HG03460 (cell line): ENCODE measurements around the gene HSPA4.
"Not testable (repeated sequence)": the region's sequence is repeated elsewhere in the genome, so short reads cannot be mapped to it uniquely, and the experiment has no call there.

Source experiments
- ATAC-seq: cut with Tn5 transposase; IDR thresholded peaks from one replicate; pipeline ENCODE4 v1.9.1; 2021; ENCODE audit not compliant: unreplicated experiment

The HSPA4 gene

DNA sequence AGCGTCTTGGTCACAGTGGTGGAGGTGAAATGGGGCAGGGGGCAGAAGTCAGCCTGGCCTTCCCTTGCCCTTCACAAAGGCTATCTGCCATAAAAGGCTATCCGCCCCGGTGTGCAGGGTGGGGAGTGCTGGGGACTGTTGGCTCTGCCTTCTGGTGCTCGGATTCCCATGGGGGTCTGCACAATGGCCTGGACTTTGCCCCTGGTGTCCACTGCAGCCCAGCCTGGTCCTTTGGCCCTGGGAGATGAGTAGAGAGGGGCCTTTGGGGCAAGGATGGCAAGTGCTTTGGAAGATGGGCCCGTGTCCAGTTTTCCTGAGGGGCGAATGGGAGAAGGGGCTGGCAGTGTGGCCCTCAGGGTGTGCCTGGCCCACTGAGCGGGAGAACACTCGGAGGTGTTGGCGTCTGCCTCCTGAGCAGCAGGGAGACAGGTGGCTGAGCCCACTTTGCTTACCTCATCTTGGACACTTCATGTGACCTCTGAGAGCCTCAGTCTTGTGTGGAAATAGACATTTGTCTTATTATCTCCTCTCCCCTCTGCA, 69.9 kb downstream of the HSPA4 start:
- ATAC-seq = no peak

DNA sequence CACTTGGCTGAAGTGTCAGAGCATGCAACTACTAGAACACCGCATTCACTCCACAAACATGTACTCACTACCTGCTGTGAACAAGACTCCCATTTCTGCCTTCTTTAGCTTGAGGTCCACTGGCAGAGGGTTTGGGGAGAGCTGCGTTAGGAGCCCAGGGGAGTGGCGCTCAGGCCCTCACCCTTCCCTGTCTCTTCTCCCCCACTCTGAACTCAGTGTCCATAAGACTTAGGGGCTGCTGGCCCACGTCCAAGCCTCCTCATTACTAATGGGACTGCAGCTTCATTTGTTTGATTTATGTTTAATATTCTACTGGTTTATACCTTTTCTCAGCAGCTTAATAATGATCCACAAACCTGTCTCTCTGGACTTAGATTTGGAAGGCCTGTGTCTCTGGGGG, 70.9 kb downstream of the HSPA4 start:
- ATAC-seq = no peak

DNA sequence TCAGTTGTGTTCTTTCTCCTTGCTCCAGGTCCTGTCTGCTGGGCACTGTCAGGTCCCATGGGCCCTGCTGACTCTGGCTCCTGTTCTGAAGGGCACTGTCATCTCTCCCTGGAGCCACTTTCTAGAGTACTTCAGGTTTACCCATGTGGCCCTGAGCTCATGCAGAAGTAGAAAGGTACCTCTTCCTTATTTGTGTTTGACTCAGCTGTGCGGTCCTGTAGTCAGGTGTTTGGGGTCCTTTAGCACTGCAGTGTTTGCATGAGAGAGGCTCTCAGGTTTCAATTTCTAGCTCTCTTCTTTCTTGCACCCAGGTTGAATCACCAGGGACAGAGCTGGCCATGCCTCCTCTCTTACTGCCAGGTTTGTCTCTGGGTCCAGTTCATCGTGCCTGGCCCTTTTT, 71.5 kb downstream of the HSPA4 start:
- peak; percentile 50 for ATAC-seq

DNA sequence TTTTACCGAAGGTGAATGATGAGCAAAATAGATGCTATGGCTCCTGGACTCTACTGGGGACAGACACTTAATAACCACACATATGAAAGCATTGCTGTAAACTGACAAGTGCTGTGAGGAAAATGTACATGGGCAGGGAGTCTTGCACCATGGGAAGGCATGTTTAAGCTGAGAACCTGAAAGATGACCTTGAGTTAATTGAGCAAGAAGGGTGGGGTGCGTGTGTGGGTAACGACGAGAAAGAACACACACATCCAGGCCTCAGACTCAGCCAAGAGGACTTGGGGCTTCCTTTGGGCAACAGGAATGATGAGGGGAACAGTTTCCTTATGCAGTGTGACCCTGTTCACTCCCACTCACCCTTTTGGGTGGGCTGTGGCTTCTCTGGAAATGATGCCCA, 73.1 kb downstream of the HSPA4 start:
- ATAC-seq = no peak

DNA sequence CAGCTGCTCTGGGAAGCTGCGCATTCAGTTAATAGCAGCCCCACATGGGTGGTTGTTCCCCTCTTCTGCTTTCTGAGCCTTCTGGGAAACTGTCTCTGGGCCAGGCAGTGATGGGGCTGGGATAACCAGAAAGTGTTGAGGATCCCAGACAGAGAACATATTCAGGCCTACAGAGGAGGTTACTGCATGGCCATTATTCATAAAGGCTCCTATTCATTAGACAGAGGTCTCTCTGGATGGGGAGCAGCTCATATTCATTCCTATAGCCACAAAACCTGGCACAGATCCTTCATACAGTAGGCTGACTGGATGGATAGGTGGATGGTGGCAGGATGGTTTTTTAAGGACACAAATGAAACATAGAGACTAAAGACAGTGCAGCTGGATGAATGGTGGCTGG, 76.3 kb downstream of the HSPA4 start:
- no peak for ATAC-seq

DNA sequence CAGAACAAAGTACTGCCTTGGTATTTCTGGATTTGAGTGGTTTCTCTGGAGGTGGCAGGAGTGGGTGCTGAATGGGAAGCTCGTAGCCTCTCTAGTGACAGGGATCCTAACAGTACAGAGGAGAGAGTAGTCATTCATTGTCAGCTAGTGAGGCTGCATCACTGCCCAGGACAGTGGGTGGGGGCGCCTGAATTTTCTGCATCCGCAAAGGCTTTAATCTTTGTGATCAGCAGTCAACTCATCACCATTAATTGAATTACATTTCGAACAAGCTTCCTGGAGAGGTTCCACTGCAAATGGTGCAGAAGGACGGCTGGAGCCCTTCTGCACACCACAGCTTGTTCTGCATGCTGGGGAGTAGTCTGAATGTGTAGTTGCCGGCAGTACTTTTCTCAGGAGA, 77.5 kb downstream of the HSPA4 start:
- no peak for ATAC-seq

DNA sequence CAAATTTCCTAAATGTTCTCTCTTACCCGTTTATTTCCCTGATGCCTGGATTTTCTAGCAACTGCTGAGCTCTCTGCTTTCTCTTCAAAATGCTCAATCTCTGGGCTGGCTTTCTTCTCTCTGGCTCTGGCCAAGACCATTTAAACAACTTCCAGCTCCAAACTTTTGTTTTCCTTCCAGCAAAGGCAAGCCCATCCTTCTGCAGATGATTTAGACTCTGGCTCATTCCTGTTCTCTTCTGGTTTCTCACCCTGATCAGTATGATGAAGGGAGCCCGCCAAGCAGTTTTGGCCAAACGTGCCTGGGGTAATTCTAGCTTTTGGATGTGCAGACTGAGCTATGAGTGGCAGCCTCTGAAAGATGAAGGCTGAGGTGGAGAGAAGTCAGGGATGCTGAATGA, 78.1 kb downstream of the HSPA4 start:
- ATAC-seq = no peak

DNA sequence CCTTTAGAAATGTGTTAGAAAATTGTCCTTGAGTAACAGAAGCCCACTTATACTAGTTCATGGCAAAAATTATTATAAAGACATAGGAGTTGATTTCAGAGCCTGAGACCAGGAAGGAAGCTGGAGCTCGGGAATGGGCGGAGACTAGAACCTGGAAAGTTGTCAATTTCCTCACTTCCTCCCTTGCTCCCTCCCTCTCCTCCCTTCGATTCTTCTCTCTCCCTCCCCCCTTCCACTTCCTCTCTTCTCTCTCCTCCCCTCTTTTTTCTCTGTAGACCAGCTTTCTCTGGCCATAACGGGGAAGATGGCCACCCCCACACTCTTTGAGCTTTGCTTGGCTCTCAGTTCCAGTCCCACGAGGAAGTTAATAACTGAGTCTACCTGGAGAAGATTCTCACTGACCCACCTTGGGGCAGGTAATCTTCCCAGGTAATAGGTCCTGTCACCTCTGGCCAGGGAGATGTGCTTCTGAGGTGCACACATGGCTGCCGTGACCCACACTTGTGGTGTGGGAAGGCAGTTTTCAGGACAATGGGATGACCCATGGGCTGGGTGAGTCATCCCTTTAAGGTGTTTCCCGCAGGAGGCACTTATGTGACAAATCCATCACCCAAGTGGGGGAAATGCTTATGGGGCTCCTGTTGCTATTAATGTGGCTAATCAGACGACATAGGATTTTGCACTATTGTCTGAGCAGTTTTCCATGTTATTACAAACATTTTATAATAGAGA, 78.7 kb downstream of the HSPA4 start:
- no peak for ATAC-seq

DNA sequence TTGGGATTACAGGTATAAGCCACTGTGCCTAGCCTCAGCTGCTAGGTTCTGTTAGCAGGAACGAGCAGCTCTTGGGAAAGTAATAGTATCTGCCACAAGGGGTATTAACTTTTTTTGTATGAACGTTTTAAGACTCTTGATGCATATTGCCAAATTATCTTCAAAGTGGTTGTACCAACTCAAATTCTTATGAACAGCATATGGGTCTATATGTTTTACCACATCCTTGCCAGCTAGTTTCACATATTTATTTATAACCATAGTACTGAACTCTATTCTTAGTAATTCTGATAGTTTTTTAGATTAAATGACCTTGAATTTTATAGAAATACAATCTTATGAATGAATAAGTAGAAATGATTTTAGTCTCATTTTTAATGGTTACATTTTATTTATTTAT, 80.9 kb downstream of the HSPA4 start:
- no peak for ATAC-seq

DNA sequence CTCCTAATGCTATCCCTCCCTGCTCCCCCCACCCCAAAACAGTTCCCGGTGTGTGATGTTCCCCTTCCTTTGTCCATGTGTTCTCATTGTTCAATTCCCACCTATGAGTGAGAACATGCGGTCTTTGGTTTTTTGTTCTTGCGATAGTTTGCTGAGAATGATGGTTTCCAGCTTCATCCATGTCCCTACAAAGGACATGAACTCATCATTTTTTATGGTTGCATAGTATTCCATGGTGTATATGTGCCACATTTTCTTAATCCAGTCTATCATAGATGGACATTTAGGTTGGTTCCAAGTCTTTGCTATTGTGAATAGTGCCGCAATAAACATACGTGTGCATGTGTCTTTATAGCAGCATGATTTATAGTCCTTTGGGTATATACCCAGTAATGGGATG, 81.4 kb downstream of the HSPA4 start:
- not testable (repeated sequence) for ATAC-seq

DNA sequence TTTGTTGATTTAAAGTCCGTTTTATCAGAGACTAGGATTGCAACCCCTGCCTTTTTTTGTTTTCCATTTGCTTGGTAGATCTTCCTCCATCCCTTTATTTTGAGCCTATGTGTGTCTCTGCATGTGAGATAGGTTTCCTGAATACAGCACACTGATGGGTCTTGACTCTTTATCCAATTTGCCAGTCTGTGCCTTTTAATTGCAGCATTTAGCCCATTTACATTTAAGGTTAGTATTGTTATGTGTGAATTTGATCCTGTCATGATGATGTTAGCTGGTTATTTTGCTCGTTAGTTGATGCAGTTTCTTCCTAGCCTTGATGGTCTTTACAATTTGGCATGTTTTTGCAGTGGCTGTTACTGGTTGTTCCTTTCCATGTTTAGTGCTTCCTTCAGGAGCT, 85.1 kb downstream of the HSPA4 start:
- not testable (repeated sequence) for ATAC-seq

DNA sequence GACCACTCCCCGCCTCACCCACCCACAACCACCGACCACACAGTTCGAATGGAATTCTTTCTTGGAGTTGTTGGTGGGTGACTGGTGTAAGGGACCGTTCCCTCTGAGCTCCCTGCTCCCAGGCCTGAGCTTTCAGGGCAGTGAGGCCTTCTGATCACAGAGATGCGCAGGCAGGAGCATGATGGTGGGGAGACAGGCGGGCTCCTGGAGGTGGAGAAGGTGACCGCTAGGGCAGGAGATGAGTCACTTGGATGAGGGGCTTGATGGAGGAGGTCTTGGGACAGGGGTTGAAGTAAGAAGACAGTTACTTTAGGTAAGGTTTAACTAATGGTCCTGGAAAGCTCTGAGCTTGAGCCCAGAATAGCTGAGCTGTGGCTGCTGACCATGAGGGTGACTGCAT, 88.5 kb downstream of the HSPA4 start:
- ATAC-seq = no peak

DNA sequence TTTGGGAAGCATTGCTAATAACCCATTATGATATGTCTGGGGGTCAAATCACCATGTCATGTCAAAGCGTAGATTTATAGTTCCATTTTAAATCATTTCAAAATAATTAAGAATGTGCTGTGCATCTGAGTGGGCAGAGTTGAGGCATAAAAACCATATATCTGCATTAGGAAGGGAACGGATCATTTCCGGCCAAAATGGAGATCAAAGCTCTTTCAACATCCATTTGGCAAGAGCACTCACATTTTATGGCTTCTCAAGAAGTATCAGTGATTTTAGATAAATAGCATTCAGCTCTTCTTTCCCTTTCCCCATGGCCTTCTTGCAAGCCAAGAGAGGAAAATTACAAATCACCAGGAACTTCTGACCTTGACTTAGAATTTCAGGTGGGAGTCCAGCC, 89.9 kb downstream of the HSPA4 start:
- no peak for ATAC-seq

DNA sequence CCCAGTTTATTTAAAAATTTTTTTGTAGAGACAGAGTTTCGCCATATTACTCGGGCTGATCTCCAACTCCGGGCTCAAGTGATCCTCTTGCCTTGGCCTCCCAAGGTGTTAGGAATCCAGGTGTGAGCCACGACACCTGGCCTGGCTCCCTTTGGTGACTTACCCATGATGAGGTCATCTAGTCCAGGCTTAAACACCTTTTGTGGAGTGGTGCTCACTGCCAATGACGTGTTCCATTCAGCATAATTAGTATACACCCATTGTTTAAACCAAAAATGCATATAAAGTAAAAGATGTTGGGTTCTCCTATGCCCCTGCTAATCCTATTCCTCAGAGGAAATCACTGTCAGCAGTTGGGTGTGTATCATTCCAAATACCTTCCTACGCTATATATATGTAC, 91.0 kb downstream of the HSPA4 start:
- no peak for ATAC-seq

DNA sequence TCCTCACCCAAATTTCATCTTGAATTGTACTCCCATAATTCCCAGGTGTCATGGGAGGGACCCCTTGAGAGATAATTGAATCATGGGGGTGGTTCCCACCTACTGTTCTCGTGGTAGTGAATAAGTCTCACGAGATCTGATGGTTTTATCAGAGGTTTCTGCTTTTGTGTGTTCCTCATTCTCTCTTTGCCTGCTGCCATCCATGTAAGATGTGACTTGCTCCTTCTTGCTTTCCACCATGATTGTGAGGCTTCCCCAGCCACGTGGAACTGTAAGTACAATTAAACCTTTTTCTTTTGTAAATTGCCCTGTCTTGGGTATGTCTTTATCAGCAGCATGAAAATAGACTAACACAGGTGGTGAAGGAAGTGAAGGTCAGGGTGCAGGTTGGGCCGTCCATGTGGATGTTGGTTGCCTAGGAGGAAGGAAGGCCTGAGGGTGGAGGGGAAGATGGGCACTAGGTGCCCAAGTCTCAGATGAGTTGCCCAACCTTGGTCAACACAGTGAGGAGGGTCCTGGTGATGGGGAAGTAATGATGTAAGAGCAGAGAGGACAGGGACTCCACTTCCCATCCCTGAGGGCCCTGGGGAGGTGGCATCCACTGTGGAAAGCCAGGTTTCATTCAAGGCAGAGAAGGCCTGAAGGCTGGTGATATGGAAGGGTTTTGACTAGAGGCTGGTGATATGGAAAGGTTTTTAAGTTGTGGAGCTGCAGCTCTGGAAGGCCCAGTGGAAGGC, 92.6 kb downstream of the HSPA4 start:
- no peak for ATAC-seq

DNA sequence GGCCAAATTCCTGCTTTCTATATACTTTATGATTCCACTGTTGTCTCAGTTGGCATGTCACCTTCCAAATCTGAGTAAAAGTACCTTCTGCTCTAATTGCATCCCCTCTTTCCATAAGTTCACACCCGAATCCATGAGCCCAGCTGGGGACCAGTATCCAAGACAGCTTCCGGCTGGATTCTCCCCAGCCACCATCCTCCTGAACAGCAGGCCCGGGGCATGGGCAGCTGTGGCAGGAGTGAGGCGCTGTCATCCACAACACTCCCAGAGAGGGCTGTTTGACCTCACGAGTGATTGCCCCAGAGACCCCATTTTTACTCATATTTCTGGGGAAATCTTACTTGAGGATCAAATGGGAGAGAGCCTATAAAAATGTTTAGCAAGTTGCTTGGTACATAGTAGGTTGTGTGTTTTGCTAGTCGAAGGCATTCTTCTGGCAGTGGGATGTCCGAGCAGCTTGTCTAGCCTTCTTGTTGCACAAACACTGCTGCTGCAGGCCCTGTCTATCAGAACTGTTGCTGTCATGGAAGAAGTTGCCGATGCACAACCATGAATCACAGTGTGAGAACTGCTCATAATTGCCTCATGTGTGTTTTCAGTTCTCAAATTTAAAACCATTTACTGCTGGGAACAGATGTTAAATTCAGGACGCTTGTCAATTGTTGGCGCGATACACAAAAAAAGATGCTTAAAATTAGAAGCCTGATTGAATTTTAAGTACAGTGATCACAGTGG, 93.8 kb downstream of the HSPA4 start:
- ATAC-seq = no peak

DNA sequence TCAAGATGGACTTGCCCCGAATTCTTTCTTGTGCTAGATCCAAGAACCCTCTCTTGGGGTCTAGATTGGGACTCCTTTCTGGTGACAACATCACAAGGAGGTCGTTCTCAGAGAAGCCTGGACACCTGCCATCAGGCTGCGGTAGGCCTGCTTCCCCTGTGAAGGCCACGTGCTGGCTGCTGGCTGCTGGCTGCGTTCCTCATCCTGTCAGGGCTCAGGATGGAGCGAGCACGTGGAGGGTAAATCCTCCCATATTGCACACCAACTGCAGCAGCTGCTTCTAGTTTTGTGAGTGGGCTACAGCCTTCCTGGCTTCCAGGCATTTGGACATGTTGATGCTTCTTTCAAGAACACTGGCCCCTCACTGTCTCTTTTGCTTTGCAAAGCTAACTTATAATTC, 95.6 kb downstream of the HSPA4 start:
- ATAC-seq = no peak

DNA sequence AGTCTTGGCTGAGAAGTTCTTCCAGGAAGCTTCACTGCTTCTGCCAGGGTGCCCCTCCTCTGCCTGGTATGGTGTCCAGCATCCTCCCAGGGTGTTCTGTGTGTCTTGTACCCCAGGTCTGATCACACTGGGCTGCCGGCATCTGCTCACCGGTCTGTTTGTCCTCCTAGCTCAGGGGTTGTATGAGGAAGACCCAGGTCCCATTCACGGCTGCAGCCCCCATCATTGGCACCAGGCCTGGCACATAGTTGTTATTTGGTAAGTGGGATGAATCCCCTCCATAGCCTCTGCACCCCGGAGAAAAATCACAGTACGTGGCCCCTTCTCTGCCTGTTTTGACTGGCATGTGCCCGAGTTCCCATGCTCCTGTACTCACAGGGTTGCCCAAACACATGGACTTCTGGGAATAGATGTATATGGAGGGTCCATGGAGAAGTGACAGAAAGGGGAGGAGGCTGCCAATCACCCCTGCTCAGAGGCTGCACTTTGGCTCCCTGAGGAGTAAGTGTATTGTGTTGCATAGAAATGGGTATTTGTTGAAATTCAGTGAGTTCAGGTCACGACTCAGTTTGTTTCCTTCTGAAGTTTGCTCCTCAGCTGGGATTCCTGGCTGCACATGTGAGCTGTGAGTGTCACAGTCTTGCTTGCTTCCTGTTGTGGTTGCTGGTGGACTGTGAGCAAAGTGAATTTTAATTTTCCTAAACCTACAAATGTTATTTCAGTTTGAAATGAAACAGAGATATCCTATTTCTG, 96.2 kb downstream of the HSPA4 start:
- no peak for ATAC-seq

DNA sequence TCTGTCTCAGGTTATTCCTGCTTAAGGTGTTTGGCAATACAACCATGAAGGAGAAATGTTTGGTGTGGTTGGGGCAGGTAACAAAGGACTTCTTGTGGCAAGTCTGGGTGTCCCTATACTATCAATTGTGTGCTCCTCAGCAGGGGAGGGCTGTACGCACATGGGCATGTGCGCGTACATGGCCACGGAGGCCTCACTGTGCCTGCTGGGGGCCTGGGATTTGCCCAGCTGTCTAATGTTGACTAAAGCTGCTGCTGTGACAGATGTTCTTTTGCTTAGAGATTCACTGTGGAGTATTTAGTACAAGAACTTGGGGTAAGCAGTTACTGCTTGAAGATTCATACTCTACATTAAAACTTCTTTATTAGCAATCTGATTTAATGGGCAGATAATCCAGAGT, 97.5 kb downstream of the HSPA4 start:
- ATAC-seq = no peak

DNA sequence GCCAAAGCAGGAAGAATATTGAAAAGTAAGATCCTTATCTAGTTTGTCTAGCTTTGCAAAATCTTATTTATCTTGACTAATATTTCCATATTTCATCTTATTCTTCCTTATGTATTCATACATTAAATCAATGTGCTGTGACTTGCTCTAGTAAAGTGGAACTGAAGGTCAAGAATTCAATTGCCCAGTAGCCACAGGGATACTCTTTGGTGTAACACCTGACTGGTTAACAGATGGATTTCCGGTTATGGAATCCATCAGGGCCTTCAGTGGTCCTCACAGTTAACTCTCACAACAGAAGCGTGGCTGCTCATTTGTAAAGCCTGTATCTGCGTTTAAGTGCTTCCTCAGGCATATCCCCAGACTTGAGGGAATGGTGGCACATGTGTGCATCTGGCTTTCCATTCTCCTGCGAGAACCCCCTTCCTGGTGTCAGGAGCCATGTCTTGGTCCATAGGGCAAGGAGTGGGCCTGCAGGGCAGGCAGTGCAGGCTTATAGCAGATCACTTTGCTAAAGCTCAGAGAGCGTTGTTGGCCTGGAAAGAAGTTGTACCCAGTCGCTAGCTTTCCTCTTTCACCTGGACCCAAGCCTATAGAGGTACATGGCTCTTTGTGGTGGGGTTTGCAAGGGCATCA, 99.2 kb downstream of the HSPA4 start:
- no peak for ATAC-seq
